AG04449 (cell line): ENCODE results near the gene TEAD1.

Experiments
- CTCF ChIA-PET: fragments of 350-600 bp; formaldehyde crosslinking; extraction: SDS; loops from one replicate; lab custom pipeline; 2021; ENCODE audit warnings: antibody characterized with exemption; lab: Yijun Ruan, JAX
- POLR2A ChIA-PET: fragments of 400-600, 350-600 bp; formaldehyde crosslinking; extraction: SDS; loops from one replicate; lab custom pipeline; 2020; ENCODE audit warnings: antibody characterized with exemption, inconsistent platforms; lab: Yijun Ruan, JAX
- DNase-seq: peaks from one replicate; pipeline ENCODE4 v3.0.0-alpha.2; 2010; ENCODE audit warnings: low read depth, low spot score
- H3K4me3 ChIP-seq: 2 replicates; pipeline ENCODE4 v1.5.1; 2011; ENCODE audit warnings: low read depth, mild to moderate bottlenecking, control low read depth, low read length
- CTCF ChIP-seq: IDR thresholded peaks from one replicate; pipeline ENCODE4 v1.5.1; 2011; ENCODE audit warnings: mild to moderate bottlenecking, moderate library complexity, low read length, control low read depth, inconsistent platforms; ENCODE audit not compliant: insufficient read depth; ENCODE audit errors: missing control alignments

The TEAD1 gene

GRCh38 chr11:12793065-12793464, 118.8 kb downstream of the TEAD1 start:
- no peak overlapping the region for H3K4me3 ChIP-seq
- no peak for TF ChIP-seq CTCF
- CTCF ChIA-PET = no interaction called here
- POLR2A ChIA-PET = no interaction called here
- DNase-seq = no peak

GRCh38 chr11:12793506-12793905, 119.3 kb downstream of the TEAD1 start:
- TF ChIP-seq CTCF = no peak
- ChIA-PET CTCF (interaction anchor here (0.9 kb wide), 1 partner anchor 12 kb away, joined by 3 read pairs; no protein-coding TSS in a partner anchor), POLR2A (interaction anchor here (0.6 kb wide), 1 partner anchor 327 kb away, joined by 4 read pairs; no protein-coding TSS in a partner anchor)
- H3K4me3 ChIP-seq = no peak overlapping the region
- DNase-seq = no peak

GRCh38 chr11:12794576-12795230, 120.5 kb downstream of the TEAD1 start:
- CTCF ChIA-PET = no interaction called here
- no peak for DNase-seq
- TF ChIP-seq CTCF = no peak
- H3K4me3 ChIP-seq = no peak overlapping the region
- POLR2A ChIA-PET = interaction anchor here (0.5 kb wide), 1 partner anchor 21 kb away, joined by 4 read pairs; no protein-coding TSS in a partner anchor

- ChIA-PET POLR2A (no interaction called here), CTCF (interaction anchor here (0.9 kb wide), 1 partner anchor 13 kb away, joined by 3 read pairs; no protein-coding TSS in a partner anchor)
Measured at GRCh38 chr11:12797996-12798395, 123.8 kb downstream of the TEAD1 start.

GRCh38 chr11:12798609-12799011, 124.4 kb downstream of the TEAD1 start:
- ChIA-PET CTCF (interaction anchor here (0.9 kb wide), 1 partner anchor 14 kb away, joined by 3 read pairs; no protein-coding TSS in a partner anchor), POLR2A (no interaction called here)
- no peak for DNase-seq
- H3K4me3 ChIP-seq = no peak overlapping the region
- TF ChIP-seq CTCF = no peak

More at GRCh38 chr11:12797996-12798395, 123.8 kb downstream of the TEAD1 start:
- no peak for TF ChIP-seq CTCF
- no peak overlapping the region for H3K4me3 ChIP-seq
- DNase-seq = no peak

- H3K4me3 ChIP-seq = no peak overlapping the region
- DNase-seq = no peak
- ChIA-PET CTCF (interaction anchor here (2.2 kb wide), 1 partner anchor 89 kb away, joined by 6 read pairs; no protein-coding TSS in a partner anchor), POLR2A (interaction anchor here (1.0 kb wide), 1 partner anchor 9 kb away, joined by 3 read pairs; no protein-coding TSS in a partner anchor)
- no peak for TF ChIP-seq CTCF
Measured at GRCh38 chr11:12799334-12799835, 125.2 kb downstream of the TEAD1 start.
